Femur (tissue), 1 donor: ENCODE data around the gene PCDHA2.
"Not testable (repeated sequence)": the region's sequence is repeated elsewhere in the genome, so short reads cannot be mapped to it uniquely, and the experiment has no call there.

Experiments
- DNase-seq: peaks from one replicate; pipeline ENCODE4 v3.0.0-alpha.2; 2017

PCDHA2 gene

GRCh38 chr5:140821375-140822280 is 27.0 kb downstream of the PCDHA2 start, which contains the start of gene PCDHA5:
TSS of gene PCDHA5 (plus strand) at chr5:140821613.
- no peak for DNase-seq

GRCh38 chr5:140822281-140822629 is 27.6 kb downstream of the PCDHA2 start:
- no peak for DNase-seq

DNA sequence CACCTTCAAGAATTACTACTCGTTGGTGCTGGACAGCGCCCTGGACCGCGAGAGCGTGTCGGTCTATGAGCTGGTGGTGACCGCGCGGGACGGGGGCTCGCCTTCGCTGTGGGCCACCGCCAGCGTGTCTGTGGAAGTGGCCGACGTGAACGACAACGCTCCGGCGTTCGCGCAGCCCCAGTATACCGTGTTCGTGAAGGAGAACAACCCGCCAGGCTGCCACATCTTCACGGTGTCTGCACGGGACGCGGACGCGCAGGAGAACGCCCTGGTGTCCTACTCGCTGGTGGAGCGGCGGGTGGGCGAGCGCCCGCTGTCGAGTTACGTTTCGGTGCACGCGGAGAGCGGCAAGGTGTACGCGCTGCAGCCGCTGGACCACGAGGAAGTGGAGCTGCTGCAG is 28.3 kb downstream of the PCDHA2 start:
- not testable (repeated sequence) for DNase-seq

DNA sequence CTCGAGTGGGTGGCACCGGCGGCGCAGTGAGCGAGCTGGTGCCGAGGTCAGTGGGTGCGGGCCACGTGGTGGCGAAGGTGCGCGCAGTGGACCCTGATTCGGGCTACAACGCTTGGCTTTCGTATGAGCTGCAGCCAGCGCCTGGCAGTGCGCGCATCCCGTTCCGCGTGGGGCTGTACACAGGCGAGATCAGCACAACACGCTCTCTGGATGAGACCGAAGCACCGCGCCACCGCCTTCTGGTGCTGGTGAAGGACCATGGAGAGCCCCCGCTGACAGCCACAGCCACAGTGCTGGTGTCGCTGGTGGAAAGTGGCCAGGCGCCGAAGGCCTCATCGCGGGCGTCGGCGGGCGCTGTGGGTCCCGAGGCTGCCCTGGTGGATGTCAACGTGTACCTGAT is 28.8 kb downstream of the PCDHA2 start:
- DNase-seq: no peak

DNA sequence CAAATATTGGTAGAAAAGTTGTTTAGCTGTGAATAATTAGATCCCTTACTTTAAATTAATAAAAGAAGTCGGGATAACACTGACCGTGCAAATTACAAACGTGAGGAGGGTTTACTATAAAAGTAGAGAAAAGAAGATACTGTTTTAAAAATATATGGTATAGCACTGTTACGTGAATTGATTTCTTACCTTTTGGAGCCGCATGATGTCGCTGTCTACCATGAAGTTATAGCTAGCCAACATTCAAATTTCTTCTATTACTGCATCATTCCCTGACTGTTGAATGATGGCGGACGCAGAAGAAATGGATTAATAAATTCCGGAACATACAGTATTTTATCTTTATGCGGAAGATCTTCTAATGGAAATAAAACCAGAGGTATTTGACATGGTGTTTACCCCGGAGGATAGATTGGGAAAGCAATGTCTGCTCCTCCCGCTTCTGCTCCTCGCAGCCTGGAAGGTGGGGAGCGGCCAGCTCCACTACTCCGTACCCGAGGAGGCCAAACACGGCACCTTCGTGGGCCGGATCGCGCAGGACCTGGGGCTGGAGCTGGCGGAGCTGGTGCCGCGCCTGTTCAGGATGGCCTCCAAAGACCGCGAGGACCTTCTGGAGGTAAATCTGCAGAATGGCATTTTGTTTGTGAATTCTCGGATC is 33.2 kb downstream of the PCDHA2 start, which contains the start of gene PCDHA6:
Gene PCDHA6, plus strand, starts transcription at position 257 of the 658 bp plus-strand sequence. Its CDS starts 132 bp downstream, at position 389.
- DNase-seq: no peak

GRCh38 chr5:140828362-140828737 is 33.7 kb downstream of the PCDHA2 start:
- no peak for DNase-seq

- not testable (repeated sequence) for DNase-seq
Measured at GRCh38 chr5:140829511-140830501, 35.2 kb downstream of the PCDHA2 start.

- DNase-seq: no peak
Measured at GRCh38 chr5:140833993-140834392, 39.3 kb downstream of the PCDHA2 start, which contains the start of gene PCDHA7. TSS of gene PCDHA7 (plus strand) at chr5:140834269. CDS start at chr5:140834384, 115 bp downstream.

DNA sequence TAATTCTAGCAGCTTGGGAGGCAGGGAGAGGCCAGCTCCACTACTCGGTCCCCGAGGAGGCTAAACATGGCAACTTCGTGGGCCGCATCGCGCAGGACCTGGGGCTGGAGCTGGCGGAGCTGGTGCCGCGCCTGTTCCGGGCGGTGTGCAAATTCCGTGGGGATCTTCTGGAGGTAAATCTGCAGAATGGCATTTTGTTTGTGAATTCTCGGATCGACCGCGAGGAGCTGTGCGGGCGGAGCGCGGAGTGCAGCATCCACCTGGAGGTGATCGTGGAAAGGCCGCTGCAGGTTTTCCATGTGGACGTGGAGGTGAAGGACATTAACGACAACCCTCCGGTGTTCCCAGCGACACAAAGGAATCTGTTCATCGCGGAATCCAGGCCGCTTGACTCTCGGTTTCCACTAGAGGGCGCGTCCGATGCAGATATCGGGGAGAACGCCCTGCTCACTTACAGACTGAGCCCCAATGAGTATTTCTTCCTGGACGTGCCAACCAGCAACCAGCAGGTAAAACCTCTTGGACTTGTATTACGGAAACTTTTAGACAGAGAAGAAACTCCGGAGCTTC is 39.9 kb downstream of the PCDHA2 start:
- DNase-seq: not testable (repeated sequence)

DNA sequence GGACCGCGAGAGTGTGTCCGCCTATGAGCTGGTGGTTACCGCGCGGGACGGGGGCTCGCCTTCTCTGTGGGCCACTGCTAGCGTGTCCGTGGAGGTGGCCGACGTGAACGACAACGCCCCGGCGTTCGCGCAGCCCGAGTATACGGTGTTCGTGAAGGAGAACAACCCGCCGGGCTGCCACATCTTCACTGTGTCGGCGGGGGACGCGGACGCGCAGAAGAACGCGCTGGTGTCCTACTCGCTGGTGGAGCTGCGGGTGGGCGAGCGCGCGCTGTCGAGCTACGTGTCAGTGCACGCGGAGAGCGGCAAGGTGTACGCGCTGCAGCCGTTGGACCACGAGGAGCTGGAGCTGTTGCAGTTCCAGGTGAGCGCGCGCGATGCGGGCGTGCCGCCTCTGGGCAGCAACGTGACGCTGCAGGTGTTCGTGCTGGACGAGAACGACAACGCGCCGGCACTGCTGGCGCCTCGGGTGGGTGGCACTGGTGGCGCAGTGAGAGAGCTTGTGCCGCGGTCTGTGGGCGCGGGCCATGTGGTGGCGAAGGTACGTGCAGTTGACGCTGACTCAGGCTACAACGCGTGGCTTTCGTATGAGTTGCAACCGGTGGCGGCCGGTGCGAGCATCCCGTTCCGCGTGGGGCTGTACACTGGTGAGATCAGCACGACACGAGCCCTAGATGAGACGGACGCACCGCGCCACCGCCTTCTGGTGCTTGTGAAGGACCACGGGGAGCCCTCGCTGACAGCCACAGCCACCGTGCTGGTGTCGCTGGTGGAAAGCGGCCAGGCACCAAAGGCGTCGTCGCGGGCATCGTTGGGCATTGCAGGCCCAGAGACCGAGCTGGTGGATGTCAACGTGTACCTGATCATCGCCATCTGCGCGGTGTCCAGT is 41.2 kb downstream of the PCDHA2 start:
- no peak for DNase-seq

DNA sequence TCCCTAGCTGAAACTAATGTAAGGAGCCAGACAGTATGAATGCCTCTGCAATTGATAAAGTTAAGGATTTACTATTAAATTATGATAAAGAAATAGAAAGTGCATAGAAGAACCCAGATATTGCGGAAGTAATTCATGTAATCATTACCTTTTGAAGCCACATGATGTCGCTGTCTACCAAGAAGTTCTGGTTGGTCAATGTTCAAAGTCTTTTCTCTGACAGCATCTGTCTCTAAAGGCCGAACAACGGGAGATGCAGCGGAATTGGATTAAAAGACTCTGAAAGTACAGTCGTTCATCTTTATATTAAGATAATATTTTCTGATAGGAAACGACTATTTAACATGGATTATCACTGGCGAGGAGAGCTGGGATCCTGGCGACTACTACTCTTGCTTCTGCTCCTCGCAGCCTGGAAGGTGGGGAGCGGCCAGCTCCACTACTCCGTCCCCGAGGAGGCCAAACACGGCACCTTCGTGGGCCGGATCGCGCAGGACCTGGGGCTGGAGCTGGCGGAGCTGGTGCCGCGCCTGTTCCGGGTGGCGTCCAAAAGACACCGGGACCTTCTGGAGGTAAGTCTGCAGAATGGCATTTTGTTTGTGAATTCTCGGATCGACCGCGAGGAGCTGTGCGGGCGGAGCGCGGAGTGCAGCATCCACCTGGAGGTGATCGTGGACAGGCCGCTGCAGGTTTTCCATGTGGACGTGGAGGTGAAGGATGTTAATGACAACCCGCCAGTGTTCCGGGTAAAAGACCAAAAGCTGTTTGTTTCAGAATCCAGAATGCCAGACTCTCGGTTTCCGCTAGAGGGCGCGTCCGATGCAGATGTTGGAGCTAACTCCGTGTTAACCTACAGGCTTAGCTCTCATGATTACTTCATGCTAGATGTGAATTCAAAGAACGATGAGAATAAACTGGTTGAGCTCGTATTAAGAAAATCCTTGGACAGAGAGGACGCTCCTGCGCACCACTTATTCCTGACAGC is 46.6 kb downstream of the PCDHA2 start, which contains the start of gene PCDHA8:
Gene PCDHA8, plus strand, starts transcription at position 210 of the 985 bp plus-strand sequence. Its CDS starts 135 bp downstream, at position 345.
- no peak for DNase-seq

GRCh38 chr5:140842798-140843733 is 48.4 kb downstream of the PCDHA2 start:
- no peak for DNase-seq
